NCI-H524 treated with DMSO at 0.1 percent for 48 hours (cell line): Measurements from ENCODE around the gene HOXC4.

Experiments
- DNase-seq: peaks from one replicate; lab custom pipeline; 2025; lab: John Stamatoyannopoulos, UW

HOXC4 gene

DNA sequence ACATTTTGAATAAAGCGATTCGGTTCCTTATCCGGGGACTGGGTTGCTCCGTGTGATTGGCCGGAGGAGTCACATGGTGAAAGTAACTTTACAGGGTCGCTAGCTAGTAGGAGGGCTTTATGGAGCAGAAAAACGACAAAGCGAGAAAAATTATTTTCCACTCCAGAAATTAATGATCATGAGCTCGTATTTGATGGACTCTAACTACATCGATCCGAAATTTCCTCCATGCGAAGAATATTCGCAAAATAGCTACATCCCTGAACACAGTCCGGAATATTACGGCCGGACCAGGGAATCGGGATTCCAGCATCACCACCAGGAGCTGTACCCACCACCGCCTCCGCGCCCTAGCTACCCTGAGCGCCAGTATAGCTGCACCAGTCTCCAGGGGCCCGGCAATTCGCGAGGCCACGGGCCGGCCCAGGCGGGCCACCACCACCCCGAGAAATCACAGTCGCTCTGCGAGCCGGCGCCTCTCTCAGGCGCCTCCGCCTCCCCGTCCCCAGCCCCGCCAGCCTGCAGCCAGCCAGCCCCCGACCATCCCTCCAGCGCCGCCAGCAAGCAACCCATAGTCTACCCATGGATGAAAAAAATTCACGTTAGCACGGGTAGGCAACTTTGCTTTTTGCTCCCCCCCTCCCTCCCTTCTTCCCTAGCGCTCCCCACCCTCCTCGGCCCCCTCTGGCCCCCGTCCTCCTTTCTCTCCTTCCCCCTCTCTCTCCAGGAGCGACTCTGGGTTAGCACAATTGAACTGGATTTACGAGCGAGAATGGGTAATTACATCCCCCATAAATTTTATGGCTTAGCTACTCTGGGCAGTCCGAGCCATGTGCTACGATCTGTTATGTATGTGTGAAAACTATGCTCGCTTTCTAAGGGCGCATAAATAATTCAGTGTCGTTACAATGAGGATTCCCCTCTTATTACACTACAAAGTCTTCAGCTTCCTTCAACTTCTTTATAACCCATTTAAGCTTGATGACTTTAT is at the start of gene HOXC4:
HOXC4 (plus strand) TSS at position 85 of the 991 bp plus-strand sequence; CDS start at position 173, 88 bp downstream.
- DNase-seq, result no peak

DNA sequence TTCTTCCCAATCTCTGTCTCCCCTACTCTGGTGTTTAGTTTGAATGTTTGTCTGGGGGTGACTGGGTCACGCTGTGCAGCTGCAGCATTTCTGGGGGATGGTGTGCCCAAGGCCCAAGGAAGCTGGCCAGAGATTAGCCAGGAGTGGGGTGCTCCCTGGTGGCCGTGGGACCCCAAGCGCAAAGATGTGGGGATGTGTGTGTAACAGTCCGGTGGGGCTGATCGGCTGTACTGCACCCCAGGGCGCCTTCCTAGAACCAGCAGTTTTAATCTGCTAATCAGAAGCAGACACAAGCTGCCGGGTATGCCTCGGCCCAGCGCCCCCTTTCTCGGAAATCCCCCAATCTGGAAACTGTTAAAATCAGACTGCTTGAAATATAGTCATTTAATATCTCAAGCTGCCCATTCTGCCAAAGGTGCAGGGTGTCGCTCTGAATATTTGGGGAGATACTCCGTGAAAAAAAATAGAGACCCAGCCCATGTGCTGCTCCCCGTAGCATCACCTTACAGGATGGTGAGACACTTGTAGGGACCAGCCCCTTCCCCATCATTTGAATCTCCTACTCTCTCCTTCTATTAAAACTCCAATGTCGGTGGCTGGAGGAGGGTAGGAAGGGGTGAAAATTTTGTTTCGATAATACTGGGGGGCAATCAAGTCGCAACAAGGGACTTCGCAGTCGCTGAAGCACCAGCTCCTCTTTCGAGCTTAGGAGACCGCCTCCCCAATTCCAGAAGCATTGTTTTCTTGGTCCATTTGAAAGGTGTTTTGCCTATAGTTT is 49.4 kb upstream of the HOXC4 start:
- no peak for DNase-seq

DNA sequence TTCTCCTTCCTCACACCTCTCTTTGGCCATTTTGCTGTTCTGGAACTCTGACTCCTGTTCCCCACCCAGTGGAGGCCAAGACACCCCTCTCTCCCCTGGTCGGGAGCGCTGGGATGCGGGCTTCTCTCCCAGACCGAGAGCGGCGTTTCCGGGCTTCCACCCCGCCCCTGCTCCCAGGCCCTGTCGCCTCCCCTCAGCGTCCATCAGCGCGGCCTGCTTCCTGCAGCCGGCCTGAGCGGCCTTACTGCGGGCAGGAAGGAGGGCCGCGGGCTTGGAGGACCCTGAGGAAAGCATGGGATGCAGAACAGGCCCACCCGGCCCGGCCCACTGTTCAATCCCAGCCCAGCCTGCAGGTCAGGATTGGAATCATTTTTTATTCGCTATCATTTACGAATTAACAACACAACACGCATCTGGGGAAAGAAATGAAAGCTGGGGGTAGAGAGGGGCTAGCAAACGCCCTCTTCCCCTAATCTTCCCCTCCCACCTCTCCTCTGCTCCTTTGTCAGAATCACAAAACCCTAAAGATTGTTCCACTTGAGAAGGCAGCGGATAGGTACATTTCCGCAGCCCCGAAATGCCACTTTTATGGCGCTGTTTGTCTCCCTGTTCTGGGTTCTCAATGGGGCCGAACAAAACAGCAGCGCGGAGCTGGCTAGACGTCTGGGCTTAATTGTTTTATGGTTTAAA is 48.6 kb upstream of the HOXC4 start:
- no peak for DNase-seq

DNA sequence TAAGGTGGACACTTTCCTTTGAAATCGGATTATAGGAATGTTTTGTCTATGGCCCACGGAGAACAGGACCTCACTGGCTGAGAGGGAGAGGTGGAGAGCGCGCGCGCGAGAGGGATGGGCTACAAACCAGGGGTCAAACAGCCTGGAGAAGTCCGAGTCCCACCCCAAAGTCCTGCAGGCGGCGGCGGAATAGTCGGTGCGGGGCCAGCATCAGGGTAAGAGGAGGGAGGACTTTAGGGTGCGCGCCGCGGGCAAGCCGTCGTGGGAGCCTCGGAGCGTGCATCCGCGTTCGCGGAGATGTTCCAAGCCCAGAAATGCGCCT is 48.1 kb upstream of the HOXC4 start:
- DNase-seq, result no peak

DNA sequence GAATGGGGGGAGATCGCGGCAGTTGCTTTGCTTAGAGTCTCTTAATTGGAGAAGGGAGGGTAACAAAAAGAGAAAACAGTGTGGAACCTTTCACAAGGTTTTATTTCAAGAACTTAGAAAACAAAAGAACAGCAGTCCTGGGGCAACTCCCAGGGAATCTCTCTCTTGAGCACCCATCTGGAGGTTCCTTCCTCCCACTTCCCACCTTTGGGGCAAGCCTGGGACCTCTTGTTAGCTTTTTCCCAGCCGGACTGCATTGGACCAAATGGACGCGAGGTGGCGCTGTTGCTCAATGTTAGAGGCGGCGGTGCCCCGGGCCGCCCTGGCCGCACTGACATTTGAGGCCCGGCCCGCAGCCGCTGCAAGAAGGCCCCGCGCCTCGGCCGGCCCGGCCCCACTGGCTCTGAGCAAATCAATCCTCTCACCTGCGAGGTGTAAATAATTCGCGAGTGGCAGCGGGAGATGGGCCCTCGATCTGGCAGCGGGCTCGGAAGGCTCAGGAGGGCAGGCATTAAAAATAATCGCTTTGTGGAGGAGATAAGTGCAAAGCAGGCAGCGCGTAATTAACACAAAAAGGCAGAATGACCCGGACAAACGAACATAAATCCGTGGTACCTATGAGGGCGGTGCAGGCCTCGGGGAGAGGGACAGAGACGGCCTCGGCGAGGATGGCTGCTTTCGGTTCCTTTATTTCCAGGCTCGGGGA is 47.6 kb upstream of the HOXC4 start:
- DNase-seq, result no peak

DNA sequence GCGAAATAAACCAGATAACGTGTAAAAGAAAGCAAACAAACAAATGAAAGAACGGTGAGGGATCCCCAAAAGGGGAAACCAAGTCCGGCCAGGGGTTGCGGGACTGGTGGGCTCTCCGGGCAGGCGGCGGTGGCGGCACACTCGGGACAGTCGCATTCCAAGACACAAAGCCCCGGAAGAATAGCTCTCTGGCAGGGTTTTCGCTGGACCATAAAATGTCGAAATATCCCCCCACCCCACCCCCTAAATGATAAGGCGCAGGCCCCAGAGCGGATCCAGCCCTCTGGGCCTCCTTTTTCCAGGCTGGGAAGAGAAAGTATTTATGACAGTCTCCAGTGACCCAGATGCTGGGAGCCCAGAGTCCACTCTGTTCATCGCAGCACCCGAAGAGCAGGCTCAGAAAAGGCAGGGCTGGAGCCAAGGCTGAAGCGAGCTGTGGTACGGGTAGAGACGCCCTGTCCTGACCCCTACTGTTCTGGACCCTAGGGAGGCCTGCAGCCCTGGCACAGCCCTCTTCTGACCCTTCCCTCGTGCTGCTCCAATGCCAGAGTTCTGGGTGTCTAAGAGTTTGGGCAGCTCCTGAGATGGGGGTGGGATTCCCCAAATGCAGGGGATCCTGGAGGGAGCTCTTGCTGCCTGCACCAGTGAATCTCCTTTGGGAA is 46.9 kb upstream of the HOXC4 start:
- no peak for DNase-seq

DNA sequence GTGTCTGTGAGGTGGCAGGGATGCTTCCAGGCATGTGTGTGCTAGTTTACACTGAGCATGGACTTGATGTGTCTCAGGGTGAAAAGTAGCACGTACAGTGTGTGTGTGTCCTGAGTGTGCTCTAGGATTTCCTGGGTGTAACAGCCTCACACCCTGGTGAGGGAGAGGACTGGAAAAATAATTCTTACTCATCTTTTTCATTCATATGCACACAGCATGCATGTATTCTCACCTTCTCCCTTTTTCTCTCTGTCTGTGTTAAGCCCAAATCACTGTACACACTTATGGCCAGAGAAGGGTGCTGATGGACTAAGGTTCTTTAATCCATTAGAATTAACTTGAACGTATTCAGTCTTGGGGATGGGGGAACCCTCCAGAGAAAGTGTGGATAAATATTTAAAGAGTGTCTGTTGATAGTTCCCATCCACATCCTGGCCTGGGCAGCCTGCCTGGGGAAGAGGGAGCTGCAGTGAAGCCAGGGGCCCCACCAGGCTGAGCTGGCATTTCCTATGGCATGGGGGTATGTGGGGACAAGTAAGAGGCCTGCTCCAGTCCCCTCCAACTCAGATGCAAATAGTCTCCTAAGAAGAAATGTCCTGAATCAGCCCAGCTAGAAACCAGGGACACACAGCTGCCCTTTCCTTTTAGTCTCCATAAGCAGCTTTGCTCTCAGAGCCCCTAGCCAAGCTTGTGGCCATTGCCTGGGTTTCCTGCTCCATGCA is 45.9 kb upstream of the HOXC4 start:
- no peak for DNase-seq

DNA sequence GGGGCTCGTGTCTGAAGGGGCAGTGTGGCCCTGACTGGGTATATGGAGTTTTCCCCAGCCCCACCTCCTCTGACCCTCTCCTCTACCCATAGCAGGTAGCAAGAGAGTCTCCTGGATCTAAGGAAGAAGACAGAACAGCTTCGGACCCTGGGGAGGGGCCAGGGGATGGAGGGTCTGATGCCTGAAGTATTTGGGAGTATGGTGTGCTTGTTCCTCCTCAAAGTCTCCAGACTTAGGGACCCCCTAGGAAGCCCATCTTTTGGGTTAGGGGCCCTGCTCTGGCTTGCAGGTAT is 45.4 kb upstream of the HOXC4 start:
- no peak for DNase-seq

DNA sequence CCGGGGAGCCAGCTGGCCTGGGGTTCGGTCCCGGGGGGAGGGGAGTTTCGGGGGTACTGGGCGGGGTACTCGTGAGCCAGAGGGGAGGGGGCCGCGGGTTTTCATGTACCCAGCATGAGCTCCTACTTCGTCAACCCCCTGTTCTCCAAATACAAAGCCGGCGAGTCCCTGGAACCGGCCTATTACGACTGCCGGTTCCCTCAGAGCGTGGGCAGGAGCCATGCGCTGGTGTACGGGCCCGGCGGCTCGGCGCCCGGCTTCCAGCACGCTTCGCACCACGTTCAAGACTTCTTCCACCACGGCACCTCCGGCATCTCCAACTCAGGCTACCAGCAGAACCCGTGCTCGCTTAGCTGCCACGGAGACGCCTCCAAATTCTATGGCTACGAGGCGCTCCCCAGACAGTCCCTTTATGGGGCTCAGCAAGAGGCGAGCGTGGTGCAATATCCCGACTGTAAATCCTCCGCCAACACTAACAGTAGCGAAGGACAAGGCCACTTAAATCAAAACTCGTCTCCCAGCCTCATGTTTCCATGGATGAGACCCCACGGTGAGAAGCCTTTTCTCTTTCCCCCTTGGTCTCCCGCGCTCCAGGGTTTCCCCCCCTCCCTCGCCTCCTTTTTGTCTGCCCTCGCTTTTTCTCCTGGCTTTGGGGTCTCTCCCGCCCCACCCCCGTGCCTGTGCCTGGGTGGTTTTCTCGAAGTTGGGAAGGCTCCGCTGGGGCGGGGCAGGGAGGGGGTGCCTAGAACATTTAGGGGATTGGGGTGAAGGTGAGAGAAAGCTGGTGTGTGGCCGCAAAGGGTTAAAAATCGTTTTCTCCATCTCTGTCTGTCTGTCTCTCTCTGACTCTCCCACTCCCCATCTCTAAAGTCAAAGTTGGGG is 44.2 kb upstream of the HOXC4 start:
- DNase-seq, result no peak

DNA sequence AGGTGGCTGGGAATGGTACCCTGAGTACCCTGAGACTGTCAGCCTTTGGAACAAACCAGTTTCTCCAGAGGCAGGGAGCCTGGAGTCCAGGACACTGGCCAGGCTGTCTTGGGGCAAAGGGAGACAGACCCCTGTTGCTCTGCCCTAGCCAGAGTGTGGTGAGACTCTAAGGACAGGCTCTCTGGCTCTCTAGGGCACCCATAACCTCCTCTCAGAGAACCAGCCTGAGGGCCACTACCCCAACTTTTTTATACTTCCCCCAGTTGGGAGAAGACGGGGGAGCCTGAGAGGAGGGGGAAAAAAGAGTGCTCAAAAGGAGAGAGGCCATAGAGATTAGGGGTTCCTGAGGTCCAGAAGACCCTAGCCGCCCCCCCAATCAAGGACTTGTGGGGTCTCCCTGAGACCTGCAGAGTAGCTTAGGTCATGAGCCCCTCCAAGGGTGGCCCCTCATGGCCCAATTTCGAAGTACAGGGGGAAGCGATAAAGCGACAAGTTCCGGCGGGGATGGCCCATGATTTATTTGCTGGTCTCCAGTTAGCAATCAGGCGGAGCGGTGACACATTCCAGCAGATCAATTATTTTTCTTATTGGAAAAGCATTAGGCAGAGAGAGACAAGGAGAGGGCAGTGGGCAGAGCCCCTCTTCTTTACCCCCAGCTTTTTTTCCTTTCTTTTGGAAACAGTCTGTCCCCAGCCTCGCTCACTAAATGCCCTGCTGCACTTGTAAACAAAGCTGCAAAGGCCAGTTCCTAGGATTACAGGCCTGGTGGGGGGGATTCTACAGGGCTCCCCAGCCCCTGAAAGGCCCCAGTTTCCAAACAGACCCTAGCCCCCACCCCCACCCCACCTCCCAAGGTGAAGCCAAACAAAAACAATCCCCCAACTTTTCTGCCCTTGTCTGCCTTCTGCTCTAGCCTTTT is 43.3 kb upstream of the HOXC4 start:
- DNase-seq, result no peak

DNA sequence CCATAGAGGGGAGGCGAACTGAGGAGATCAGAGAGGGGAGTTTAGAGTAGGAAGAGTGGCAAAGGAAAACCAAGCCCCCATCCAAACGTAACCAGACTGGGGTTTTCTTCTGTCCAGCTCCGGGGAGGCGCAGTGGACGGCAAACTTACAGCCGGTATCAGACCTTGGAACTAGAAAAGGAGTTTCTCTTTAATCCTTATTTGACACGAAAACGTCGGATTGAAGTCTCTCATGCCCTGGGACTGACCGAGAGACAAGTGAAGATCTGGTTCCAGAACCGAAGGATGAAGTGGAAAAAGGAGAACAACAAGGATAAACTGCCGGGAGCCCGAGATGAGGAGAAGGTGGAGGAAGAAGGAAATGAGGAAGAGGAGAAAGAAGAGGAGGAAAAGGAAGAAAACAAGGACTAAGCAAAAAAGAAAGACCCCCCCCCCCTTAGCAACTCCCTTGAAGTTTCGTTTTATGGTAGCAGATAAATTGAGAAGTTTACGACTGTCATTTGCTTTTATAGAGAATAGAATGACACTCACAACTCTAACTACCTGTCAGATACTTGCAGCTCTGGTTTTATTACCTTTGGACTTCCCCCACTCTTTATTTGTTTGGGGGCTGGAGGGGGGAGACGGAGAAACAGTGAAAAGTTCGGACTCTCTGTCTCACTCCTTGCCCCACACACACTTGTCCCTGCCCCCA is 42.5 kb upstream of the HOXC4 start:
- no peak for DNase-seq

DNA sequence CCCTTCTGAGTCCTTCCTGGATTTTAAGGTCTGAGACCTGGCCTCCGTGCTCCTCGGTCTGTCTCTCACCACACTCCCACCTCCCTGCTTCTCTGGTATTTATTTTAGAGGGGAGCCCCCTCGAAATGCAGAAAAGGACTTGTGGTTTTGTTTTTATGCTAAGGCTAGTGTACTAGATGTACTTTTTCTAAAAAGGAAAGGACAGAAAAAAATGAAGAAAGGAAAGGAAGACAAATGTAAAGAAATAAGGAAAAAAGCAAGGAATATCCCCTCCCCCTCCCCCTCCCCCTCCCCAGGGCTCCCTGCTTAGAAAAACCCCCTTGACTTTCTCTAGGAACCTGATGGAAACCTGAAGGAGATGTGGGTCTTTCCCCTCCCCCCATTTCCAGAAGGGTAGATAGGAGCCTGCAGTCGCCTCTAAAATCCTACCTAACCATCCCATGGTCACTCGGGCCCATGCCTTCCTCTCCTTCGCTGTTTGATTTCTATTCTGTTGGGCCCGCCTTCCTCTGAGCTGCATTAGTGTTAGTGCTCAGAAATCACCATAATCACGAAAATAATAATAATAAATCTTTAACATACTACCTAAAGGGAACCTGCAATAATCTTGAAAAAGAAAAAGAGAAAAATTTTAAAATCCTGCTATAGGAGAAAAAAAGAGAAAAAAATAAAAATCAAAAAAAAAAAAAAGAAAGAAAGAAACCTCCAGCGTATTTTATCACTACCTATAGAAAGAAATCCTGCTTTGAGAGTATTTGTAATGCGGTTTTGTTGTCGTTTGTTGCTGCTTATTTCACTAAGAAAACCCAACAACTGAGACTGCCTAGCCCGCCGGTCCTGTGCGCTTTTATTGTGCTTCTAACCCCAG is 41.7 kb upstream of the HOXC4 start:
- DNase-seq, result no peak

DNA sequence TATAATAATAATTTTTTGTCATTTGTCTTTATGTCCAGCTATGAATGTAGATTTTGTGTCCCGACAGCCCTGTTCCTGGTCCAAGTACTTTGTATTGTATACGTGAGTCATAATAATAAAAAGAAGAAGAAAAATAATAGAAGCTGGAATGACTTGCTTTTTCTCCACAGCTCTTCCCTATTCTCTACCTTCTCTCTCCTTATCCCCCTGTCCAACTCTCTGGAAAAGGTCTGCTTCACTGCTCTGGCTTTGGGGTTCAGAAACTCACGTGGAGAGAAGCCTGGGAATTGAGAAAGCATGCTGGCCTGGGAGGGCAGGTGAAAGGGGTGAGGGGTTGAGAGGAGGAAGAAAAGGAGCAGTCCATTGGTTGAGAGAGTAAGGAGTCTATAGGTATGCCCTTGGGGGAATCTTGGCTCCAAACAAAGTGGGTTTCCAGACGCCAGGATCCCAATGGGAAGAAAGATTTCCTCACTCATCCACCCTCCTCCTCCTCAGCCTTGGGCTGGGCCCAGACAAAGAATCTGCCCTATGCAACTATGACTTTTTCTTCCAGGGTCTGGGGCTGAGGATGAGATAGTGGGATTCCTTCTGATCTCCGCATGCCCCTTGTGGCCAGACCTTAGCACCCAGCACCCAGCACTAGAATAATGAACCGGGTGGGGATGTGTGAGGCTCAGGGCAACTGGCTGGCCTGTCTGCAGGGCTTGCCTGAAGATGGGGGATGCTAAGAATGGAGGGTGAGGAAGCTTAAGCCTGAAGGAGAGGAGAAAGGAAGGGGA is 40.8 kb upstream of the HOXC4 start:
- DNase-seq, result no peak

DNA sequence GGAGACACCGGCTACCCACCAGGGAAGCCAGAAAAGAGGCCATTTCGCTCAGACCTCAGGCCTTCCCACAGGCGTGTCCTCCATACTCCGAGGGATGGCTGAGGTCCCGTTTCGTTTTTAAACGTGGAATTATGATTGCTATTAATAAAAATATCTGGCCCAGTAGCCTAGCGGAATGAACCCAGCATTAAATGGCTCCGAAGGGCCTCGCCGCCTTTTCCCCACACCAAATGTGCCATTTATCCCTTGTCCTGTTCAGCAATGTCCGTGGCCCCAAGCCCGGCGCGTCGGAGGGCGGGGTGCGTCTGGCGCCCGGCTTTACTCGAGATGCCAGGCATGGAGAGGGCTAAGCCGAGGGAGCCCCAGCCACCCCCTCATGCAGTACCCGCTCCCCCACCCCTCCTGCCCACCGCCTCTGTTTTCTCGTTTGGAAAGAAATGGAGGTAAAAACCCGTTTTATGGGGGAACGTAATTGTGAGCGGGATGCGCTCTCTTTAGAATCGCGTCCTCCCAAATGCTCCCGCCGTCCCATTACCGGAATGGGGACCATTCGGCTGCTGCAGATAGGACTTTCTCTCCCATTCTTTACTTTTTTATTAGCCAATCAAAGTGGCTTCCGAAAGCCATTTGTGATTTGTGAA is 39.1 kb upstream of the HOXC4 start:
- DNase-seq, result no peak

DNA sequence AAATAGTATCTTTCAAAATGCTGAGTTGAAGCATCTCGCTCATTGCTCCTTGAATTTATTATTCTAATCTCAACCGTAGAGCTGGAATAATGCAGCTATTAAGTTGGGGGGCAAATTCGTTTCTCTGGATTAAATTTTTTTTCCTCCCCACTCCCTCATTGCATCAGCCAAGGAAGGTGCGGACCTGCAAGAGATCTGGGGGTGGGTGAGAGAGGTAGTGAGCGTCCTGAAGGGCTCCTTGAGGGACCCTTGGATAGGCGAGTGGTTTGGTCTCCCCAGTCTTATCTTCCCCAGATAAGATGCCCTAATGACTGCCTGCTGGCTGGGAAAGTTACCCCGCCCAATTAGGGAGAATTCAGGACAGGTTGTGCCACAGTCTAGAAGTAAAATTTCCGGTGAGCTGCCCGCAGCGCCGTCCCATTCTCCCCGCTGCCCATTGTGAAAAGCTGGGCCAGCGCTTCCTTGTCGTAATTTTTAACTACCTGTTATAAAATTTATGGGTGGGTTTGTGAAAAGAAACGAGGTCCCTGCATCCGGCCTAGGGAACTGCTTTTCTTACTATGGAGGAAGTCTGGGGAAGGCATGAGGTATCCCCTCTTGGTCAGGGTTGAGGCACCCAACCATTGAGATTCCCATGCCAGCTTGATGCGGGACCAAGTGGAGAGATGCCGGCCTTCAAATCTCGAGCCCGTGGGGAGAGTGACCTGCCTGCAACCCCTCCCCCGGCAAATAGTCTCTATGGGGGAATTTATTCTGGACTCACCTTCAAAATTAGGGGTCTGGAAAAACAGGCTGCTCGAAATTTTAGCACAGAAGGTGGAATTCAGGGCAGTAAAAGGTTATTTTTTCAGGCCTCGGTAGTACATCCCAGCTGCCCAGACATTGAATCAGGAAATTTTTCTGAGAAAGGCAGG is 38.4 kb upstream of the HOXC4 start:
- DNase-seq, result no peak
